GM23338 (cell line): ENCODE data around the gene PDE6H.

Experiments used
- EZH2 ChIP-seq: fragments of 200-600 bp; sonication (generic); IDR thresholded peaks from one replicate; pipeline ENCODE4 v1.8.0; 2017; ENCODE audit warnings: antibody characterized with exemption, mild to moderate bottlenecking, low read depth; ENCODE audit not compliant: unreplicated experiment
- EZH2phosphoT487 ChIP-seq: fragments of 200-600 bp; sonication (generic); IDR thresholded peaks from one replicate; pipeline ENCODE4 v1.8.1; 2018; ENCODE audit warnings: antibody characterized with exemption; ENCODE audit not compliant: unreplicated experiment
- JUNB ChIP-seq: IDR thresholded peaks from one replicate; pipeline ENCODE4 v1.6.1; 2016; ENCODE audit warnings: antibody characterized with exemption; ENCODE audit not compliant: unreplicated experiment
- POLR2AphosphoS5 ChIP-seq: IDR thresholded peaks from 2 replicates; pipeline ENCODE4 v1.6.1; 2016; ENCODE audit warnings: antibody characterized with exemption, low read depth
- REST ChIP-seq: IDR thresholded peaks from one replicate; pipeline ENCODE4 v1.6.1; 2018; ENCODE audit warnings: antibody characterized with exemption; ENCODE audit not compliant: unreplicated experiment
- STAT1 ChIP-seq: IDR thresholded peaks from one replicate; pipeline ENCODE4 v1.6.1; 2016; ENCODE audit warnings: antibody characterized with exemption; ENCODE audit not compliant: unreplicated experiment
- ZNF114 ChIP-seq: fragments of 250-450 bp; sonication (Bioruptor Pico); IDR thresholded peaks from 2 replicates; pipeline ENCODE4 v1.5.0; 2020; ENCODE audit warnings: mild to moderate bottlenecking, moderate library complexity
- TF ChIP-seq, protein P1 (sequence below), 2 experiments: fragments of 200-600 bp in 1 of 2; sonication (generic) in 1 of 2; conservative IDR thresholded peaks; 2 replicates each; pipeline versions ENCODE4 v1.5.1 to v1.6.1; 2016 to 2017; ENCODE audit warnings: antibody characterized with exemption in 2 of 2, low read depth in 2 of 2, mild to moderate bottlenecking in 2 of 2, moderate library complexity in 1 of 2

DNA sequence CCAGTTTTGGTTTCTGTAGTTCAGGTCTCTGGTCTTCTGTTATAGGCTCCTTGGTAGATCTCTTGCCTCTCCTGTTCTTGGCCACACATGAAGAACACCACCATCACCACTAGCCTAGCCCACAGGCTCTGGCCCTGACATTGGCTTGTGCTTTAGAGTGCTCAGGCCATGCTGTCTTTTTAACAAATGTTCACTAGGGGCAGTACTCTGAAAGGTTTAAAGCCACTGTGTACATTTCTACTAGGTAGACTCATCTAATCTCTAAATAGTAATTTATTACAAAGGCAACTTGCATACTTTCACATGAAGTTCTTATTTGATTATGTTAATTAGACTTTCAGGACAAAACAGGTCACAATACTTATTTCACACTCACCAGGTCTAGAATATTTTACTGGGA is 38.3 kb downstream of the PDE6H start:
- TF ChIP-seq ZNF114 (CRISPR knock-in tag) (no peak), EZH2 (no peak), POLR2AphosphoS5 (no peak), REST (no peak), EZH2phosphoT487 (no peak), JUNB (no peak), STAT1 (no peak)
- TF ChIP-seq, protein P1, sequence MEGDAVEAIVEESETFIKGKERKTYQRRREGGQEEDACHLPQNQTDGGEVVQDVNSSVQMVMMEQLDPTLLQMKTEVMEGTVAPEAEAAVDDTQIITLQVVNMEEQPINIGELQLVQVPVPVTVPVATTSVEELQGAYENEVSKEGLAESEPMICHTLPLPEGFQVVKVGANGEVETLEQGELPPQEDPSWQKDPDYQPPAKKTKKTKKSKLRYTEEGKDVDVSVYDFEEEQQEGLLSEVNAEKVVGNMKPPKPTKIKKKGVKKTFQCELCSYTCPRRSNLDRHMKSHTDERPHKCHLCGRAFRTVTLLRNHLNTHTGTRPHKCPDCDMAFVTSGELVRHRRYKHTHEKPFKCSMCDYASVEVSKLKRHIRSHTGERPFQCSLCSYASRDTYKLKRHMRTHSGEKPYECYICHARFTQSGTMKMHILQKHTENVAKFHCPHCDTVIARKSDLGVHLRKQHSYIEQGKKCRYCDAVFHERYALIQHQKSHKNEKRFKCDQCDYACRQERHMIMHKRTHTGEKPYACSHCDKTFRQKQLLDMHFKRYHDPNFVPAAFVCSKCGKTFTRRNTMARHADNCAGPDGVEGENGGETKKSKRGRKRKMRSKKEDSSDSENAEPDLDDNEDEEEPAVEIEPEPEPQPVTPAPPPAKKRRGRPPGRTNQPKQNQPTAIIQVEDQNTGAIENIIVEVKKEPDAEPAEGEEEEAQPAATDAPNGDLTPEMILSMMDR (conservative IDR thresholded peaks at IDR 0.05; ENCODE audit: low read depth in 2 of 2) = peak; percentile 49 to 57
